Thoracic aorta (tissue), 2 donors: ENCODE data around the gene MBTPS1. TPM values are rescaled to one million over a fixed set of nuclear protein-coding genes. Genes with fewer than 3 reads are reported as not detected.

ENCODE experiments used
- ATAC-seq: fragments of 150-250 bp; one replicate; pipeline ENCODE4 v1.8.0; 2017; ENCODE audit warnings: low read depth; ENCODE audit not compliant: insufficient number of reproducible peaks, low FRiP score
- DNase-seq: peaks from one replicate; pipeline ENCODE4 v3.0.0-alpha.2; 2020; ENCODE audit warnings: low spot score
- H3K27ac ChIP-seq, 2 donors: fragments of 200-600 bp; sonication (generic); 1 replicate in 1 of 2; 2 replicates in 1 of 2; pipeline ENCODE4 v1.5.1; 2016; ENCODE audit warnings: mild to moderate bottlenecking in 2 of 2, moderate library complexity in 2 of 2
- H3K27me3 ChIP-seq: fragments of 200-600 bp; sonication (generic); replicated peaks from 2 replicates; pipeline ENCODE4 v1.6.0; 2016; ENCODE audit warnings: mild to moderate bottlenecking; ENCODE audit not compliant: insufficient read depth
- H3K36me3 ChIP-seq: fragments of 200-600 bp; sonication (generic); one replicate; pipeline ENCODE4 v1.5.1; 2016
- H3K4me1 ChIP-seq, 2 donors: fragments of 200-600 bp; sonication (generic); 1 replicate in 1 of 2; 2 replicates in 1 of 2; pipeline versions ENCODE4 v1.5.1 to v1.6.0; 2016; ENCODE audit warnings: low read depth in 2 of 2, mild to moderate bottlenecking in 1 of 2; ENCODE audit not compliant: control insufficient read depth in 1 of 2
- H3K4me3 ChIP-seq: fragments of 200-600 bp; sonication (generic); 2 replicates; pipeline ENCODE4 v1.5.1; 2016; ENCODE audit warnings: mild to moderate bottlenecking
- H3K9me3 ChIP-seq: fragments of 200-600 bp; sonication (generic); 2 replicates; pipeline ENCODE4 v1.5.1; 2016
- total RNA-seq, 2 donors: library from RNA; depleted of rRNA; stranded (reverse); fragments of >200 nt; gene quantifications; one replicate each; pipeline versions ENCODE4 v1.1.0 to v1.2.3, GENCODE V29; 2016
- TF ChIP-seq, protein P1 (sequence below): fragments of 200-600 bp; sonication (generic); IDR thresholded peaks from one replicate; pipeline ENCODE4 v1.5.1; 2019; ENCODE audit warnings: antibody characterized with exemption

MBTPS1 gene
- total RNA-seq, 2 donors from 2014 or later, result 91.9 to 98.2 TPM

DNA sequence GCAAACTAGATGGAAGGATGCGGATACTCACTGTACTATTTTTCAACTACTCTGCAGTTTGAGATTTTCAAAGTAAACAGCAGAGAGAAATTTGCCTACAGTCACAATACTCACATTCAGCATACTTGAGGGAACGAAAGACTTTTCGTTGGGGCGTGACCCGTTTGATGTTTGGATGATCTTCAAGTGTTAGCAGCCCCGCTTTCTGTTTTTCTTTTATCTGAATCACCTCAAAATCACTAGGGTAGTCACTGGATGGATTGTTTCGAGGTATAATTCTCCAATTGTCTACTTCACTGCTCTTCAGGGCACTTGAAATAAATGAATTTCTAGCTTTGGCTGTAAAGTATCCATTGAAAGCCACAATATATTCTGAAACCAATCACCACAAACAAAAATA, 17.8 kb downstream of the MBTPS1 start:
- TF ChIP-seq, protein P1, sequence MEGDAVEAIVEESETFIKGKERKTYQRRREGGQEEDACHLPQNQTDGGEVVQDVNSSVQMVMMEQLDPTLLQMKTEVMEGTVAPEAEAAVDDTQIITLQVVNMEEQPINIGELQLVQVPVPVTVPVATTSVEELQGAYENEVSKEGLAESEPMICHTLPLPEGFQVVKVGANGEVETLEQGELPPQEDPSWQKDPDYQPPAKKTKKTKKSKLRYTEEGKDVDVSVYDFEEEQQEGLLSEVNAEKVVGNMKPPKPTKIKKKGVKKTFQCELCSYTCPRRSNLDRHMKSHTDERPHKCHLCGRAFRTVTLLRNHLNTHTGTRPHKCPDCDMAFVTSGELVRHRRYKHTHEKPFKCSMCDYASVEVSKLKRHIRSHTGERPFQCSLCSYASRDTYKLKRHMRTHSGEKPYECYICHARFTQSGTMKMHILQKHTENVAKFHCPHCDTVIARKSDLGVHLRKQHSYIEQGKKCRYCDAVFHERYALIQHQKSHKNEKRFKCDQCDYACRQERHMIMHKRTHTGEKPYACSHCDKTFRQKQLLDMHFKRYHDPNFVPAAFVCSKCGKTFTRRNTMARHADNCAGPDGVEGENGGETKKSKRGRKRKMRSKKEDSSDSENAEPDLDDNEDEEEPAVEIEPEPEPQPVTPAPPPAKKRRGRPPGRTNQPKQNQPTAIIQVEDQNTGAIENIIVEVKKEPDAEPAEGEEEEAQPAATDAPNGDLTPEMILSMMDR, result no peak
- DNase-seq, result no peak
- Histone ChIP-seq H3K27ac (no peak overlapping the region), H3K27me3 (no peaks in the 10 kb centered on the region), H3K36me3 (peaks cover 27% of the 10 kb centered on the region), H3K4me3 (no peak overlapping the region), H3K9me3 (no peaks in the 10 kb centered on the region), H3K4me1 (peaks cover 4 to 7% of the 10 kb centered on the region in 2 donors)
- ATAC-seq, result no peak

DNA sequence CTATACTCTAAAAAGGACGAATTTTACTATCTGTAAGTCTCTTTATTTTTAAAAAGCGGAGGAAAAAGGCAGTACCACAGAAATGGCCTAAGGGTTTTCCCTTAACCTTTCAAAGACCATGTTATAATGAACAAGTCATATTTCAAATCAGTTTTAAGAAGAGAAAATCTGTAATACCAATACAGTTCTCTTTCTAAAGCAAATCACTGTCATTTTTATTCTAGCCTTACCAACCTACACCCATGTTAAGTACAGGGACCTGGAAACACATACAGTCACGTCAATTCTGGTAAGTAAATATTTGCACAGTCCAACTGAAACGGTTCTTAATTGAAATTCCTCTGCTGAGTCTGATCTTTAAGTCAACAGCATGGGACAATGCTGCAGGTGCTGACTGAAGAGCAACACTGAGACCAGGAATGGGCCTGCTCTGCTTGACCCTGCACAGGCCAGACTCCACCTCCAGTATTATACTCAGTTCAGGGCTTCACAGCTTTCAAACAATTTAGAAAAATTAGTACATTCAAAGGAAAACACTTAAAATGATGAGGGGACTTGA, 20.2 kb downstream of the MBTPS1 start:
- Histone ChIP-seq H3K36me3 (peaks cover 50% of the 10 kb centered on the region), H3K4me3 (no peak overlapping the region), H3K27ac (no peak overlapping the region), H3K27me3 (no peaks in the 10 kb centered on the region), H3K9me3 (no peaks in the 10 kb centered on the region), H3K4me1 (no peaks in the 10 kb centered on the region)
- TF ChIP-seq, protein P1, result no peak
- ATAC-seq, result no peak
- DNase-seq, result no peak

DNA sequence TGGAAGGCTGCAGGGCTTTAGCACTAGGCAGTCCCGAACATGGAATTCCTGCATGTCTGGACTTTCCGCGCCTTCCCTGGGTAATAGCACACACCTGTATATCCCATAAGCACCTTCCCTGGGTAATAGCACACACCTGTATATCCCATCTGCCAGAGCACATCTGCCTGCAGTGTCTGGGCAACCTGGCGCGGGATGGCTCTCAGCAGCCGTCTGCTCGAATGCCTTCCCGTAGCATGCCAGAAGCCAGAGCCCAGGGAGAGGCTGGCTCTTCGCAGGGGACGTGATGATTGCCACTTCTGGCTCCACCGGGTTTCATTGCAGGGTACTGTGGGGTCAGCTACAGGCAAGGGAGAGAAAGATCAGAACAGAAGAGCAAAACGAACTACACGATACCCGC, 21.3 kb downstream of the MBTPS1 start:
- no peak overlapping the region for H3K4me3 ChIP-seq
- no peak overlapping the region for H3K27ac ChIP-seq
- DNase-seq (no peak), ATAC-seq (no peak)
- H3K27me3 ChIP-seq, result no peaks in the 10 kb centered on the region
- no peaks in the 10 kb centered on the region for H3K9me3 ChIP-seq
- H3K36me3 ChIP-seq, result peaks cover 52% of the 10 kb centered on the region
- TF ChIP-seq, protein P1, result no peak
- no peaks in the 10 kb centered on the region for H3K4me1 ChIP-seq

DNA sequence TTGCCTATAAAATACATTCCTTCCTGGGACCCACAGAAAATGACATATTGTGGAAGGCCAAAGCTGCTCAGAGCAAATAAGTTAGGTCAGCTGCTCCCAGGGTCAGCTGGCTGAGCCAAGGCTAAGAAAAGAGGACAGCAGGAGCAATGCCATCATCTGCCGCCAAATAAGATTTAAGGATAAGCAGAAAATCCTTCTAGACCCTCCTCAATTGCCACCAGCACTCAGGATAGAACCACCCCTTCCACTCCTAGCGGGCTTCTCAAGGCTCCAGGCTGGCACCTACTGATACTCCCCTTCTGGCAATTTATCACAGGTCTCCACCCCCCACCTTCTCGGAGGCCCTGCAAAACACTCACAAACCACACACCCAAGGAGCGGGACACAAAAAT, 22.9 kb downstream of the MBTPS1 start:
- Histone ChIP-seq H3K27me3 (no peaks in the 10 kb centered on the region), H3K9me3 (no peaks in the 10 kb centered on the region), H3K27ac (no peak overlapping the region), H3K36me3 (peaks cover 60% of the 10 kb centered on the region), H3K4me1 (no peaks in the 10 kb centered on the region), H3K4me3 (no peak overlapping the region)
- no peak for DNase-seq
- ATAC-seq, result no peak
- TF ChIP-seq, protein P1, result no peak

DNA sequence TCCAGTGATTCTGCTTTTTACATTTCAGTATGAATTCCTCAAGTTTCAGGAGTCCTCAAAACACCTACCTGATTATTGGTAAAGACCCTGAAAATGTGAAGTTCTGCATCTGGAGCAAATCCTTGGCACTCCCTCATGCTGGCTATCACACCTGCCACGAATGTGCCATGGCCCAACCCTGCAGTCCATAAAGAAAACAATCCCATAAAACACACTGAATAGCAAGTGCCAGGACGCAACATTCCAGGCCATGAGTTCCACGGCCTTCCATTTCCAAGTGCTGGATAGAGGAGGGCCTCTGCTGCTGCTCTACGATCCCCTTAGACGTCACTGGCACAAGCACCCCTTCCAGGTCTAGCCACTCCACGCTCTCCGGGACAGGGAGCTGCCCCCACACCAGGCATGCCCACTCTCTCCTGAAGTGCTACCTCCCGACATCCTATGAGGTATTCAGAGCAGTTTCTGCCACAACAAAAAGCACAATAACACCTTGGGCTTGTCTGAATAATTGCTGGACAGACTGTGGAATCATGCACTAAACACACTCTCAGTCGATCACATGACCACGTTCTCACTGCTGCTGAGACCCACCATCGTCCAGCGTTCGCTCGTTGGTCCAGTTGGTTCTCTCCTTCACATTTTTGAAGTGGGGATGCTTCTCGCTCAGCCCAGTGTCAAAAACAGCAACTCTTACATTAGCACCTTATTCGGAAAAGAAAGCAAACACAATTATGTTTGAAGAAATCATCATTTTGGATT, 23.4 kb downstream of the MBTPS1 start:
- ATAC-seq (no peak), DNase-seq (no peak)
- Histone ChIP-seq H3K4me3 (no peak overlapping the region), H3K9me3 (no peaks in the 10 kb centered on the region), H3K36me3 (peaks cover 65% of the 10 kb centered on the region), H3K27me3 (no peaks in the 10 kb centered on the region), H3K27ac (no peak overlapping the region), H3K4me1 (no peaks in the 10 kb centered on the region)
- TF ChIP-seq, protein P1, result no peak
